NCI-H460 (cell line): ENCODE results near the gene PBLD. TPM values are rescaled to one million over a fixed set of nuclear protein-coding genes. Genes with fewer than 3 reads are reported as not detected.

Experiments
- DNase-seq: peaks from one replicate; pipeline ENCODE4 v3.0.0-alpha.2; 2016; ENCODE audit warnings: low read depth; ENCODE audit errors: extremely low read depth
- total RNA-seq: library from RNA; depleted of rRNA; stranded (reverse); fragments of >200 nt; shearing (Covaris generic); gene quantifications from 2 replicates; pipeline ENCODE4 v1.2.3, GENCODE V29; 2014; rRNA removed

PBLD gene
- total RNA-seq, 1 experiment from 2014 or later = 3.3 TPM

- DNase-seq = no peak
Measured at GRCh38 chr10:68239069-68239468, 93.7 kb downstream of the PBLD start.

- DNase-seq = no peak
Measured at GRCh38 chr10:68238371-68238770, 94.4 kb downstream of the PBLD start.

DNA sequence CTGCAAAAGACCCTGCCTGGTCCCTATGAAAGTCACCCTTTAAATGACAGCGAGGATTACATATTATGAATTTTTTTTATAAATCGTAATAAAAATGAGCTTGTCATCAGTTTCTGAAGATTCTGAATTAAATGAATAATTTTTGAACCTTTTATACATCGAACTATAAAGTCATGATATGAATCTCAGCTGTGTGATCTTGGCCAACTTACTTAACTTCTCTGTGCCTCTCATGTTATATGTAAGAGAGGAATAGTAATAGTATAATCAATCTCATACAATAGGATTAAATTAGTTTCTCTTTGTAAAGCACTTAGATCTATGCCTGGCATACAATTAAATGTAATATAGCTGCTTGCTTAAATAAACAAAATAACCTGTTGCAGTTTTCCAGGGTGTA lies 95.6 kb downstream of the PBLD start:
- DNase-seq = no peak

DNA sequence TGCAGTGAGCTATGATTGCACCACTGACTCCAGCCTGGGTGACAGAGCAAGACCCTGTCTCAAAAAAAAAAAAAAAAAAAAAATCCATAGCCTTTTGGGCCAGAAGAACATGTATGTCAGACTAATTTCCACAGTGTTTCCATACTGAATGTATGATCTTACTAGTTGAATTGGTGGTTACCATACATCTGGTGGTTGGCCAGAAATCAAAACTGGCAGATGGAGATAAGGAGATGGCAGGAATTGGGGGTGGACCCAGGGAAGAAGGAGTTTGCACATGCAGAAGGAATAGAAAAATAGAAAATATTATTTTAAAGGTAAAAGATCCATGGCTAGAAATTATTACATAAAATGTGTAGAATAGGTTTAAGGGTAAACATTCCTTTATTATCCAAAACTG lies 97.1 kb downstream of the PBLD start:
- no peak for DNase-seq

GRCh38 chr10:68235111-68235510 lies 97.6 kb downstream of the PBLD start:
- no peak for DNase-seq

- no peak for DNase-seq
Measured at GRCh38 chr10:68233046-68233445, 99.7 kb downstream of the PBLD start.

Other genes starting within 250 kb of the PBLD start
- 5.4 and 6.2 TPM in 2 replicates for gene MYPN, start 223.4 kb downstream of the PBLD start, total RNA-seq
- 0.20 TPM in 1 of 2 replicates, not detected in the other for gene ATOH7, start 100.8 kb downstream of the PBLD start, total RNA-seq
- gene HNRNPH3, start 864 bp downstream of the PBLD start, total RNA-seq = 40.9 and 49.5 TPM in 2 replicates
- gene RUFY2, start 74.3 kb upstream of the PBLD start, total RNA-seq = 23.1 and 27.8 TPM in 2 replicates
- gene DNA2, start 139.0 kb upstream of the PBLD start, total RNA-seq = 17.5 and 17.7 TPM in 2 replicates
- 13.0 and 13.5 TPM in 2 replicates for gene SLC25A16, start 194.6 kb upstream of the PBLD start, total RNA-seq
- gene TET1, start 227.4 kb upstream of the PBLD start, total RNA-seq = 2.8 and 3.0 TPM in 2 replicates